Gastrocnemius medialis (tissue), 4 donors: Measurements from ENCODE around the gene SLC2A5.

Experiments
- POLR2A ChIP-seq, 2 donors: fragments of 450-650 bp; IDR thresholded peaks; one replicate each; pipeline ENCODE4 v1.6.1; 2017; ENCODE audit warnings: antibody characterized with exemption in 2 of 2, mild to moderate bottlenecking in 2 of 2, moderate library complexity in 2 of 2
- TF ChIP-seq, protein P1 (sequence below), 5 experiments: fragments of 450-650 bp in 3 of 5; fragments of 200-600 bp in 2 of 5; sonication (generic) in 2 of 5; IDR thresholded peaks in 4 of 5; conservative IDR thresholded peaks in 1 of 5; 1 replicate in 4 of 5; 2 replicates in 1 of 5; pipeline ENCODE4 v1.5.1; 2016 to 2019; ENCODE audit warnings: antibody characterized with exemption in 5 of 5, mild to moderate bottlenecking in 3 of 5, moderate library complexity in 3 of 5

GRCh38 chr1:9006956-9007615 is 62.3 kb downstream of the SLC2A5 start:
- TF ChIP-seq, protein P1, sequence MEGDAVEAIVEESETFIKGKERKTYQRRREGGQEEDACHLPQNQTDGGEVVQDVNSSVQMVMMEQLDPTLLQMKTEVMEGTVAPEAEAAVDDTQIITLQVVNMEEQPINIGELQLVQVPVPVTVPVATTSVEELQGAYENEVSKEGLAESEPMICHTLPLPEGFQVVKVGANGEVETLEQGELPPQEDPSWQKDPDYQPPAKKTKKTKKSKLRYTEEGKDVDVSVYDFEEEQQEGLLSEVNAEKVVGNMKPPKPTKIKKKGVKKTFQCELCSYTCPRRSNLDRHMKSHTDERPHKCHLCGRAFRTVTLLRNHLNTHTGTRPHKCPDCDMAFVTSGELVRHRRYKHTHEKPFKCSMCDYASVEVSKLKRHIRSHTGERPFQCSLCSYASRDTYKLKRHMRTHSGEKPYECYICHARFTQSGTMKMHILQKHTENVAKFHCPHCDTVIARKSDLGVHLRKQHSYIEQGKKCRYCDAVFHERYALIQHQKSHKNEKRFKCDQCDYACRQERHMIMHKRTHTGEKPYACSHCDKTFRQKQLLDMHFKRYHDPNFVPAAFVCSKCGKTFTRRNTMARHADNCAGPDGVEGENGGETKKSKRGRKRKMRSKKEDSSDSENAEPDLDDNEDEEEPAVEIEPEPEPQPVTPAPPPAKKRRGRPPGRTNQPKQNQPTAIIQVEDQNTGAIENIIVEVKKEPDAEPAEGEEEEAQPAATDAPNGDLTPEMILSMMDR (IDR thresholded peaks at IDR 0.05 in 4 of 5, conservative IDR thresholded peaks at IDR 0.05 in 1 of 5), result no peak
- no peak for TF ChIP-seq POLR2A (IDR thresholded peaks at IDR 0.05)
